Neural progenitor cell (in vitro differentiated cells): ENCODE data around the gene LIMK1.

Source experiments
- CTCF ChIP-seq: fragments of 200-600 bp; sonication (generic); IDR thresholded peaks from 2 replicates; pipeline ENCODE4 v1.5.1; 2017; ENCODE audit warnings: antibody characterized with exemption, mild to moderate bottlenecking
- EZH2 ChIP-seq: fragments of 200-600 bp; sonication (generic); IDR thresholded peaks from 2 replicates; pipeline ENCODE4 v1.6.1; 2017; ENCODE audit warnings: antibody characterized with exemption, mild to moderate bottlenecking, moderate library complexity
- EZH2phosphoT487 ChIP-seq: fragments of 200-600 bp; sonication (generic); IDR thresholded peaks from 2 replicates; pipeline ENCODE4 v1.6.1; 2017; ENCODE audit warnings: antibody characterized with exemption

- TF ChIP-seq EZH2 (no peak), CTCF (no peak), EZH2phosphoT487 (no peak)
These were observed 13.6 kb upstream of the LIMK1 start for GRCh38 chr7:74069790-74070618.
